Dendritic cell treated with granulocyte-macrophage colony-stimulating factor and Interleukin-4, amounts not matched to agents 40 ng/mL and 50 ng/mL, for 4 days (primary cell): Measurements from ENCODE around the gene RAB11FIP4.
"Not testable (repeated sequence)": the region's sequence is repeated elsewhere in the genome, so short reads cannot be mapped to it uniquely, and the experiment has no call there.

ENCODE experiments used
- H3K27ac Mint-ChIP-seq: one replicate; pipeline ENCODE4 v1.8.0; 2022; ENCODE audit warnings: mild to moderate bottlenecking, mixed read lengths
- H3K27me3 Mint-ChIP-seq: one replicate; pipeline ENCODE4 v1.8.0; 2022; ENCODE audit warnings: mild to moderate bottlenecking, mixed read lengths
- H3K36me3 Mint-ChIP-seq: one replicate; pipeline ENCODE4 v1.8.0; 2022; ENCODE audit warnings: low read depth, mixed read lengths
- H3K4me1 Mint-ChIP-seq: one replicate; pipeline ENCODE4 v1.8.0; 2022; ENCODE audit warnings: low read depth, mixed read lengths
- H3K4me3 Mint-ChIP-seq: one replicate; pipeline ENCODE4 v1.8.0; 2022; ENCODE audit warnings: mild to moderate bottlenecking, moderate library complexity, mixed read lengths
- H3K9me3 Mint-ChIP-seq: one replicate; pipeline ENCODE4 v1.8.0; 2022; ENCODE audit warnings: mixed read lengths
- intact Hi-C: fragments of 100-400 bp; cut with micrococcal nuclease; formaldehyde crosslinking; loops from one replicate; pipeline ENCODE4 v1.15.0; 2022

Gene RAB11FIP4, protein sequence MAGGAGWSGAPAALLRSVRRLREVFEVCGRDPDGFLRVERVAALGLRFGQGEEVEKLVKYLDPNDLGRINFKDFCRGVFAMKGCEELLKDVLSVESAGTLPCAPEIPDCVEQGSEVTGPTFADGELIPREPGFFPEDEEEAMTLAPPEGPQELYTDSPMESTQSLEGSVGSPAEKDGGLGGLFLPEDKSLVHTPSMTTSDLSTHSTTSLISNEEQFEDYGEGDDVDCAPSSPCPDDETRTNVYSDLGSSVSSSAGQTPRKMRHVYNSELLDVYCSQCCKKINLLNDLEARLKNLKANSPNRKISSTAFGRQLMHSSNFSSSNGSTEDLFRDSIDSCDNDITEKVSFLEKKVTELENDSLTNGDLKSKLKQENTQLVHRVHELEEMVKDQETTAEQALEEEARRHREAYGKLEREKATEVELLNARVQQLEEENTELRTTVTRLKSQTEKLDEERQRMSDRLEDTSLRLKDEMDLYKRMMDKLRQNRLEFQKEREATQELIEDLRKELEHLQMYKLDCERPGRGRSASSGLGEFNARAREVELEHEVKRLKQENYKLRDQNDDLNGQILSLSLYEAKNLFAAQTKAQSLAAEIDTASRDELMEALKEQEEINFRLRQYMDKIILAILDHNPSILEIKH

DNA sequence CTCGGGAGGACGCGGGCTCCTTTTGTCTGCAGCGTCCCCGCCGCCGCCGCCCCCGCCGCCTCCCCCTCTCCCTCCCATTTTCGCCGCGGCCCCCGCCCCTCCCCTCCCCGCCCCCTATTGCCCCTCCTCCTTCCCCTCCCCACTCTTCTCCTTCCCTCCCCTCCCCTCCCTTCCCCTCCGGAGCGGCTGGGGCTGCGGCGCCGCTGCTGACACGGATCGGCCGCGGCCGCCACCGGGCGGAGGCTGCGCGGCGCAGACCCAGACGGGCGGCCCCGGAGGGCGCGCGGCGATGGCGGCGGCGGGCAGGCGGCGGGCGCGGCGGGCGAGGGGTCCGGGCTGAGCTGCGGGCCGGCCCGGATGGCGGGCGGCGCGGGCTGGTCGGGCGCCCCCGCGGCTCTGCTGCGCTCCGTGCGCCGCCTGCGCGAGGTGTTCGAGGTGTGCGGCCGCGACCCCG is at the start of gene RAB11FIP4:
Gene RAB11FIP4 (plus strand): TSS at position 180 of the 454 bp plus-strand sequence. CDS start 178 bp downstream, at position 358.
- Mint-ChIP-seq H3K4me3 (peak within 1 kb of the TSS; percentile 64), H3K4me1 (peaks cover 17% of the 10 kb centered on the region), H3K36me3 (no peaks in the 10 kb centered on the region), H3K27ac (no peak within 1 kb of the TSS), H3K9me3 (no peaks in the 10 kb centered on the region), H3K27me3 (peaks cover 70% of the 10 kb centered on the region)
- intact Hi-C loops, result no loop called here

DNA sequence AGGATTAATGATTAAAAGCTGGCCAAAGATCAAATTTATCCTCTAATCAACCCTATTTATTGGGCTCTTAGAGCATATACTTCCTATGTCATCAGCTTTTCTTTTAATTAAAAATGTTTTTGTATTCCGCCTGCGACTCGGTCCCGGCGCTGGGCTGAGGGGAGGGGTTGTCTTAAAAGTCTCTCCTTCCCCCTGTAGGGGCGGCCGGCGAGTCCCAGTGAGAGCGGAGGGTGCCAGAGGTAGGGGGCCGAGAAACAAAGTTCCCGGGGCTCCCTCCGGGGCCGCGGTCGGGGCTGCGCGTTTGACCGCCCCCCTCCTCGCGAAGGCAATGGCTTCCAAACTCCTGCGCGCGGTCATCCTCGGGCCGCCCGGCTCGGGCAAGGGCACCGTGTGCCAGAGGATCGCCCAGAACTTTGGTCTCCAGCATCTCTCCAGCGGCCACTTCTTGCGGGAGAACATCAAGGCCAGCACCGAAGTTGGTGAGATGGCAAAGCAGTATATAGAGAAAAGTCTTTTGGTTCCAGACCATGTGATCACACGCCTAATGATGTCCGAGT is 46.2 kb upstream of the RAB11FIP4 start:
- intact Hi-C loops, result not testable (repeated sequence)

DNA sequence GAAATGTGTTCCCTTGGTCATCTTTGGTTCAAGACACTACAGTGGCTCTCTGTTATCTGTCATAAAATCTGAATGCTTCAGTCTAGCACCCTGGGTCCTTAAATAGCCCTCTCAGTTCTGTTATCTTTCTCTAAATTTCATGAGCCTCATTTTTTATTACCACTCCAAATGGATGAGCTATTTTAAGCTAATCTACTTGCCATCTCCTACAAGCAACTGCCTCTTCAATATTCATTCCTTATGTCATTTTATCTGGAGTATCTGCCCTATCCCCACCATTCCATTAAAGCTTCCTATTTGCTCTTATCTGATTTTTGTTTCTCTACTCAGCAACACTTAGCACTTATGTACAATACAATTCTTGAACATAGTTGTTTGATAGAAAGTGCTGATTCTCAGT is 42.0 kb upstream of the RAB11FIP4 start:
- Mint-ChIP-seq H3K9me3 (no peaks in the 10 kb centered on the region), H3K27ac (no peak overlapping the region), H3K4me1 (no peaks in the 10 kb centered on the region), H3K4me3 (no peak overlapping the region), H3K36me3 (peaks cover 49% of the 10 kb centered on the region), H3K27me3 (no peaks in the 10 kb centered on the region)
- intact Hi-C loops, result no loop called here

More for the DNA sequence above, 46.2 kb upstream of the RAB11FIP4 start:
- not testable (repeated sequence) for H3K27ac Mint-ChIP-seq, H3K4me1 Mint-ChIP-seq, H3K4me3 Mint-ChIP-seq, H3K27me3 Mint-ChIP-seq, H3K9me3 Mint-ChIP-seq
- H3K36me3 Mint-ChIP-seq, result peaks cover 27% of the 10 kb centered on the region

DNA sequence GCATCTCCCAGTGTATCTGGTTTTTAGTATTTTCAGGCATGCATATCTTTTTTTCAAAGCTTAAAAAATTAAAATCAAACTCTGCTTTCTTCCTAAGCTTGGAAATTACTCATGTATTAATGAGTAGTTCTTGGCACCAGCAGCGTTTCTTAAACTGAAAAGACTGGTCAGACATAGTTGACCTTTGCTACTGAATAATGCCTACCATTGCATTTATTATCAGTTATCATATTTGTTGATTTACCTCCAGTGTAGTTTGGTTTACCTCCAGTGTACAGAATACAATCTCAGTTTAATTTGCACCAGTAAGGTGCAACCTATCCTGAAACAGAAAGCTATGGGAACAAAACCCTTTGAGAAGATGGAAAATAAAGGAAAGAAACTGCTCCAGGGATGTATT is 35.5 kb upstream of the RAB11FIP4 start:
- intact Hi-C loops, result no loop called here
- H3K4me3 Mint-ChIP-seq, result no peak overlapping the region
- H3K27me3 Mint-ChIP-seq, result no peaks in the 10 kb centered on the region
- peaks cover 7% of the 10 kb centered on the region for H3K4me1 Mint-ChIP-seq
- peaks cover 73% of the 10 kb centered on the region for H3K36me3 Mint-ChIP-seq
- H3K27ac Mint-ChIP-seq, result no peak overlapping the region
- no peaks in the 10 kb centered on the region for H3K9me3 Mint-ChIP-seq

DNA sequence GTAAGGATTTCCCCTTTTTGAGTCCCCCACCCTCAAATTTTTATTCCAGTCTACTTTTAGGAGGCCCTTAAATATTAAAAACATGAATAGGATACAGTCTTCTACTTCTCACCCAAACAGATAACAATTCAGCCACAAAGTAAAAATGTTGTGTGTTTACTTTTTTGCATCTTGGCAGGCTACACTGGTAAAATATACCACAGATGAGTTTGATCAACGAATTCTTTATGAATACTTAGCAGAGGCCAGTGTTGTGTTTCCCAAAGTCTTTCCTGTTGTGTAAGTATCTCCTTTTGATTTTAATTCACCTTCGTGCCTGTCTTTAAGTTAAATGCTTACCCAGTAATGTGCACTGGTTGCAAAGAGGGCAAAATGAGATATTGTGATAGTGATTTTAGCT is 34.4 kb upstream of the RAB11FIP4 start:
- peaks cover 74% of the 10 kb centered on the region for H3K36me3 Mint-ChIP-seq
- intact Hi-C loops, result no loop called here
- no peak overlapping the region for H3K4me3 Mint-ChIP-seq
- H3K27ac Mint-ChIP-seq, result no peak overlapping the region
- H3K27me3 Mint-ChIP-seq, result no peaks in the 10 kb centered on the region
- no peaks in the 10 kb centered on the region for H3K9me3 Mint-ChIP-seq
- H3K4me1 Mint-ChIP-seq, result peaks cover 7% of the 10 kb centered on the region

DNA sequence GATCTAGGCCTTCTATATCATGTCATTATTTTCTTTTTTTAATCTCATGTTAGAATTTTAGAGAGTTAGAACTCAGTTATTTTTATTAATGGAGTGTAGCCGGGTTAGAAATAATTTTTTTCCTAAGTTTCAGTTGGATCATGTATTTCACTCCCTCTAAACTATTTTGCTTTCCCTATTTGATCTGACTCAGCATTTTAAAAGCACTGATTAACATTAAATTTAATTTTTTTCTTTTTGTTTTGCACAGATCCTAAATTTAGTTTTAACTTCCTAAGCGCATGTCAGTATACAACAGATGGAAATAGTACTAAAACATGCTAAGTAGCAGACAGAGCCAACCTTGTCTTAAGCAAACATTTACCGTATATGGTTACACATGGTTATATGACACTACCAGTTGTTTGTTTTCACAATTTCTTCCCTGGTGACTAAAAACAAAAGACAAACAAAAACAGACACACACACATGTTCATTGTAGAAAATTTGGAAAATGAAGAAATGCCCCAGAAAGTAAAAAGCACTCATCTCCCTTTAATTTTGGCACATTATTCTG is 33.6 kb upstream of the RAB11FIP4 start:
- H3K9me3 Mint-ChIP-seq, result no peaks in the 10 kb centered on the region
- no peak overlapping the region for H3K4me3 Mint-ChIP-seq
- H3K27me3 Mint-ChIP-seq, result no peaks in the 10 kb centered on the region
- intact Hi-C loops, result no loop called here
- H3K27ac Mint-ChIP-seq, result no peak overlapping the region
- H3K36me3 Mint-ChIP-seq, result peaks cover 72% of the 10 kb centered on the region
- peaks cover 7% of the 10 kb centered on the region for H3K4me1 Mint-ChIP-seq

DNA sequence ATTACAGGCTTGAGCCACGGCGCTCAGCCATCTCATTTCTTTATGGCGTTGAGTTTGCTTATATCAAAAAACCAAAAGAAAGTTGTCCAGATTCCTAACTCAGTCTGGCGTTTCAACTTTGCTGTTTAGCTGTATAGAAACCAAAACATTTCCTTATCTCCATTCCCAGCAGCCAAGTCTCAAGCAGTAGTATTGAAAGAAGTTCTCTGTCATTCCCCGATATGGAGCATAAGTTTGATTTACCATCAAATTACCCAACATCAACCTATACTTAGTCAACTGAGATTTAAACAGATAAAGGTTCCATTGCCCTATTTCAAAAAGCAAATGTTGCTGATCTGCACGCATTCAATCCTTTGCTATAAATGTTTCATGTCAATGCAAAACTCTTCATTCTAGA is 27.5 kb upstream of the RAB11FIP4 start:
- no peaks in the 10 kb centered on the region for H3K27me3 Mint-ChIP-seq
- peaks cover 7% of the 10 kb centered on the region for H3K4me1 Mint-ChIP-seq
- H3K27ac Mint-ChIP-seq, result no peak overlapping the region
- intact Hi-C loops, result loop anchor here (10.0 kb wide), 1 partner anchor 59 kb away; no protein-coding TSS in a partner anchor
- H3K9me3 Mint-ChIP-seq, result no peaks in the 10 kb centered on the region
- no peak overlapping the region for H3K4me3 Mint-ChIP-seq
- peaks cover 59% of the 10 kb centered on the region for H3K36me3 Mint-ChIP-seq

DNA sequence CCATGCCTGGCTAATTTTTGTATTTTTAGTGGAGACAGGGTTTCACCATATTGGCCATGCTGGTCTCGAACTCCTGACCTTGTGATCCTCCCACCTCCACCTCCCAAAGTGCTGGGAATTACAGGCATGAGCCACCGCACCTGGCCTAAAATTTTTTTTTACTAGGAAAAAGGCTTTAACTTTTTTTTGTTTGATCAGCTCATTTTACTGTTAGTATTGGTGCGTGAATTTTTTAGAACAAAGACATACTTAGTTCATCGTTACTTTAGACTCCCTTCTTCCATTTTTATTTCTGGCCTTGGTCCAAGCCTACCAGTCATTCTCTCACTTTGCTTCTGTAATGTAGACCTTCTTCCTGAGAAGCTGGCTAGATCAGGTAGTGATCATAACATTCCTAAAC is 25.4 kb upstream of the RAB11FIP4 start:
- Mint-ChIP-seq H3K36me3 (peaks cover 44% of the 10 kb centered on the region), H3K27ac (no peak overlapping the region), H3K4me1 (peaks cover 7% of the 10 kb centered on the region), H3K9me3 (no peaks in the 10 kb centered on the region), H3K27me3 (no peaks in the 10 kb centered on the region), H3K4me3 (no peak overlapping the region)
- intact Hi-C loops, result loop anchor here (10.0 kb wide), 1 partner anchor 61 kb away; no protein-coding TSS in a partner anchor

DNA sequence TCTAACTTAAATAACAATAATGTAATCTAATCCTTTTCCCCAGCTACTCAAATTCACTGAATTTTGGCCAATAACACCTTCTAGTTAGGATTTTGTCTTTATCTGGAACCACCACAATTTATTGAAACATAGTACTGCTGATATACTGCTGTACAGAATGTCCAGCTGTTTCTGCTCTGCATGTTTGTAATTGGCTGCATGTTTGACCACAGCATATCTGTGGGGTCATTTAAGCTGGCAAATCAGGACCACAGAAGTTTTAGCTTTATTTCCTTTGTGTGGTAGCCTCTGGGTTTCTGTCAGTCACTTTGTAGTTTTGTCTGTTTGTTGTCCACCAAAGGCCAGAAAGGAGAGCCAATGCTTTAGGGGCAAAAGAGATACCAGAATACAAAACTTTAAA is 22.2 kb upstream of the RAB11FIP4 start:
- H3K4me1 Mint-ChIP-seq, result peaks cover 26% of the 10 kb centered on the region
- no peak overlapping the region for H3K4me3 Mint-ChIP-seq
- peaks cover 17% of the 10 kb centered on the region for H3K36me3 Mint-ChIP-seq
- H3K9me3 Mint-ChIP-seq, result no peaks in the 10 kb centered on the region
- H3K27me3 Mint-ChIP-seq, result no peaks in the 10 kb centered on the region
- intact Hi-C loops, result loop anchor here (10.0 kb wide), 1 partner anchor 64 kb away; no protein-coding TSS in a partner anchor
- H3K27ac Mint-ChIP-seq, result no peak overlapping the region

DNA sequence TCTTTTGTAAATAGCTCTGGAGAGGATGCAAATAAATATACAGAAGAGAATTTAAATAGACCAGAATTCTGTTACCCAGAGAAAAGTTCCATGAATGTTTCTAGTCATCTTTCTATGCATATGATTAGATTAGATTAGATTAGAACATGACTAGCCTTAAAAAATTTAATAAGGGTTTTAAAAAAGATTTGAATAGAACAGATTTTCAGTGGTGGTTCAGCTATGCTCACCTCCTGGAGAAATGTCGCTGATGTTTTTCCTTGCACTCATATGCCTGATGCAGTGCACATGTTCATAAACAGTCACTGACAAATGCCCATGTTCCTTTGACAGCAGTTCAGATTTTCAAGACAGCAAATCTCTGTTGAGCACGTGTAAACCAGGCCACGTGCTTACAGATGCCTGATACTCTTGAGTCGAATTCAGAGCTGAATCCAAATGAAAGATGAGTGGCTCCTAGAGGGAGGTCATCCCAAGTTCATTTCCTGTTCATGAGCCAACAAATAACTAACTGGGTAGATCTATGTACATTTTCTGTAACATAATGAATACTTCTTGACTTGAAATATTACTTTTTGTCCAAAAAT is 19.9 kb upstream of the RAB11FIP4 start:
- intact Hi-C loops, result loop anchor here (5.0 to 10.0 kb wide), 4 partner anchors 49 to 284 kb away; partner anchors contain the start of gene EVI2A
- no peaks in the 10 kb centered on the region for H3K27me3 Mint-ChIP-seq
- H3K9me3 Mint-ChIP-seq, result no peaks in the 10 kb centered on the region
- H3K4me3 Mint-ChIP-seq, result no peak overlapping the region
- H3K36me3 Mint-ChIP-seq, result peaks cover 16% of the 10 kb centered on the region
- no peak overlapping the region for H3K27ac Mint-ChIP-seq
- peaks cover 28% of the 10 kb centered on the region for H3K4me1 Mint-ChIP-seq

DNA sequence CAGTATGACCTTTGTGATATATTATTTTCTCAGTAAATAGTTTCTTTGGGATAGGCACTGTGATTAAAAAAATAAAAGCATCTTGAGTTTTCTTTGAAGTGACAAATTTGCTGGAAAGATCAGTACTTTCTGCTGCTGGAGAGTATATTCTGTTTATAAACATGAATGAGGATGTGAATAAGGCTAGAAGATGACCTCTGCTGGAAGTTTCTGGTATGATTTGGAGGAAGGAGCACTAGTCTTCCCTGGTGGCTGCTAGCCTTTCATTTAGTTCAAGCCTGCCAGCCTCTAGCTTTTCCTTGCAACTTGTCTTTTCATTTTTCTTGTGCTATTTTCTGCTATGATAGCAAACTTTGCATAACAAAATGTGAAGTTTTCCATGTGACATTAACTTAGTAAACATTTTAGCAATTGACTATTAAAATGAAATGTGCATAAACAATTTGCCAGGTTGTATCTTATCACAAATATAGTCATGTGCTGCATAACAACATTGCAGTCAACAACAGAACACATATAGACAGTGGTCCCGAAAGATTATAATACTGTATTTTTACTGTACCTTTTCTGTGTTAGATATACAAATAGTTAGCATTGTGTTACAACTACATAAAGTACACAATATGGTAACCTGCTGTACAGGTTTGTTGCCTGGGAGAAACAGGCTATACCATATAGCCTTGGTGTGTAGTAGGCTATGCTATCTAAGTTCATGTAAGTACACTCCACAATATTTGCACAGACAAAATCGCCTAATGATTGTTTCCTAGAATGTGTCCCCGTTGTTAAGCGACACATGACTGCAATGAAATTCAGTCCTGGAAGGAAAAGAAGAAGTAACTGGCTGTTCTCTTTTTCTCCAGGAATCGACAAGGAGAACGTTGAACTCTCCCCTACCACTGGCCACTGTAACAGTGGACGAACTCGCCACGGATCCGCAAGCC is 18.1 kb upstream of the RAB11FIP4 start:
- Mint-ChIP-seq H3K4me1 (peaks cover 28% of the 10 kb centered on the region), H3K27me3 (no peaks in the 10 kb centered on the region), H3K4me3 (peak overlapping the region; percentile 37), H3K36me3 (peaks cover 14% of the 10 kb centered on the region), H3K9me3 (no peaks in the 10 kb centered on the region), H3K27ac (peak overlapping the region; percentile 79)
- intact Hi-C loops, result loop anchor here (5.0 to 10.0 kb wide), 4 partner anchors 51 to 286 kb away; partner anchors contain the start of gene EVI2A

DNA sequence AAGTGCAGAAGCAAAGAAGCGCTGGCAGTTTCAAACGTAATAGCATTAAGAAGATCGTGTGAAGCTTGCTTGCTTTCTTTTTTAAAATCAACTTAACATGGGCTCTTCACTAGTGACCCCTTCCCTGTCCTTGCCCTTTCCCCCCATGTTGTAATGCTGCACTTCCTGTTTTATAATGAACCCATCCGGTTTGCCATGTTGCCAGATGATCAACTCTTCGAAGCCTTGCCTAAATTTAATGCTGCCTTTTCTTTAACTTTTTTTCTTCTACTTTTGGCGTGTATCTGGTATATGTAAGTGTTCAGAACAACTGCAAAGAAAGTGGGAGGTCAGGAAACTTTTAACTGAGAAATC is 17.4 kb upstream of the RAB11FIP4 start:
- peaks cover 28% of the 10 kb centered on the region for H3K4me1 Mint-ChIP-seq
- H3K27me3 Mint-ChIP-seq, result no peaks in the 10 kb centered on the region
- no peaks in the 10 kb centered on the region for H3K9me3 Mint-ChIP-seq
- peak overlapping the region; percentile 37 for H3K4me3 Mint-ChIP-seq
- peak overlapping the region; percentile 79 for H3K27ac Mint-ChIP-seq
- intact Hi-C loops, result loop anchor here (5.0 to 10.0 kb wide), 4 partner anchors 52 to 287 kb away; partner anchors contain the start of gene EVI2A
- H3K36me3 Mint-ChIP-seq, result peaks cover 14% of the 10 kb centered on the region
